ENCODE data around the gene WDR53. TPM values are rescaled to one million over a fixed set of nuclear protein-coding genes. Genes with fewer than 3 reads are reported as not detected.
"Not testable (repeated sequence)": the region's sequence is repeated elsewhere in the genome, so short reads cannot be mapped to it uniquely, and the experiment has no call there.

The WDR53 gene
- total RNA-seq, 1 donor = 7.1 TPM

DNA sequence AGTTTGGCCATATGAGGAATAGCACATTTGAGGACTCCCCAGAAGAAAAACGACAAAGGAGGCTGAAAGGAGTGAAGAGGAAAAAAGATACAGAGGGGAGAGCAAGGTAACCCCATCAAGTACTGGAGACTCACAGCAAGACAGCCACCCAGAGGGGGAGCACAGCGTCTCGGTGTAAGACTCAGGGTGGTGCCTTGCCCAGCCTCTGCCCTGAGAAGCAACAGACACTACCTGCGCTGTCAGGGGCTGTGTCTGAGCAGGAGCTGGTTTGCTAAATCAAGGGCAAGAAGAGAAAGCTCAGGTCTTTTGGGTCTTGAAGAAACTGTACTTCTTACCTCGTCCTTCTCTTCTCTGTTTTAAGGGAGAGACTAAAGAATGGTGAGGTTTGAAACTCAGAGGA is 28.0 kb upstream of the WDR53 start:
- TF ChIP-seq, protein P1, sequence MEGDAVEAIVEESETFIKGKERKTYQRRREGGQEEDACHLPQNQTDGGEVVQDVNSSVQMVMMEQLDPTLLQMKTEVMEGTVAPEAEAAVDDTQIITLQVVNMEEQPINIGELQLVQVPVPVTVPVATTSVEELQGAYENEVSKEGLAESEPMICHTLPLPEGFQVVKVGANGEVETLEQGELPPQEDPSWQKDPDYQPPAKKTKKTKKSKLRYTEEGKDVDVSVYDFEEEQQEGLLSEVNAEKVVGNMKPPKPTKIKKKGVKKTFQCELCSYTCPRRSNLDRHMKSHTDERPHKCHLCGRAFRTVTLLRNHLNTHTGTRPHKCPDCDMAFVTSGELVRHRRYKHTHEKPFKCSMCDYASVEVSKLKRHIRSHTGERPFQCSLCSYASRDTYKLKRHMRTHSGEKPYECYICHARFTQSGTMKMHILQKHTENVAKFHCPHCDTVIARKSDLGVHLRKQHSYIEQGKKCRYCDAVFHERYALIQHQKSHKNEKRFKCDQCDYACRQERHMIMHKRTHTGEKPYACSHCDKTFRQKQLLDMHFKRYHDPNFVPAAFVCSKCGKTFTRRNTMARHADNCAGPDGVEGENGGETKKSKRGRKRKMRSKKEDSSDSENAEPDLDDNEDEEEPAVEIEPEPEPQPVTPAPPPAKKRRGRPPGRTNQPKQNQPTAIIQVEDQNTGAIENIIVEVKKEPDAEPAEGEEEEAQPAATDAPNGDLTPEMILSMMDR (IDR thresholded peaks at IDR 0.05; ENCODE audit: insufficient read depth, low read length) = no peak
- no peak overlapping the region for H3K4me3 ChIP-seq (ENCODE audit: low read depth, low read length)
- no peak for DNase-seq (ENCODE audit: low read depth)

DNA sequence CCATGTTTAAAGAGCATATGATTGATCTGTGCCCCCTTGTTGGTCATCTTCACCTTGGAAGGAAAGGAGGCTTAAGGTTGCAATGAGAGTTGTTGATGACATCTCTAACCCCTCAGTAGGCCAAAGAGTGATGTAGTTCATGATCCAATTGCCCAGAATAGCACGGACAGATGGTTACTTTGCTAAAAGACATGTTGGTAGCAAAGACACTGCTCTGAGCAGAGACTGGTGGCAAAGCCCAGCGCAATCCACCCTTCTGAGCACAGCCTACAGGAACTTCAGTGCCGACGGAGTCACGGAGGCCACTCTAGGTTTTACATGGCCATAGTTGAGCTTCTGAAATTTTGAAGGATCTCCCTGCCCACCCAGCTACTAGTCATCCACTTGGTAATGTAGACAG is 21.9 kb upstream of the WDR53 start:
- TF ChIP-seq, protein P1 (IDR thresholded peaks at IDR 0.05; ENCODE audit: insufficient read depth, low read length) = no peak
- H3K4me3 ChIP-seq (ENCODE audit: low read depth, low read length) = no peak overlapping the region

DNA sequence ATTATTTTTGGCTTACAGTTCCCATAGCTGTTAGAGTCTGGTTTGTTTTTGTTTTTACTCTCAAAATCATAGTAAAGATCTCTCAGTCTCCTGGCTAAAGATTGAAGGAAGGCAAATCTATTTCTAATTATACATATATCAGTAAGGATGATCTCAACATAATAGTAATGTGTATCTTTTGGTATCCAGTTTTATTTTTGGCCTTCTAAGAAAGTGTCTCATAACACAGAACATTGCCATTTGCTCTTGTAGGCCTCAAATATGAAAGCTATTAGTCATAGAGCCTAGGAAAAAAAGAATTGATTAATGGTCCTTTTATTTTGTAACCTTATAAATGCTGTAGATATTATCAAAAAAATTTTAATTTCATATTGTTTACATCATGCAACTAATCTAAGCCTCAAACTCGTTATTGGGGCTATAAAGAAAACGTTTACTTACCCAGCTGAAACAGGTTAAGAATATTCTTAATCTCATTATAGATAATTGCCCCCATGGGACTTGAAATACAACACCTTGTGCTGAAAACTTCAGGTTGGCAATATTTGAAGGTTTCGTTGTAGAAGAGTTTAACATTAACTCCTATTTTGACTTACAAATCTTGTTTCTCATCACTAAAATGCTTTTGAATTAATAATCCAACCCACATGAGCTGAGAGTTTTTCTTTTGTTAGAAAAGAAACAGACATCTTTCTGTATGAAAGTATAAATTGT is 16.8 kb upstream of the WDR53 start:
- TF ChIP-seq, protein P1 (IDR thresholded peaks at IDR 0.05; ENCODE audit: insufficient read depth, low read length) = no peak
- H3K4me3 ChIP-seq (ENCODE audit: low read depth, low read length) = no peak overlapping the region
- peak; percentile 24 for DNase-seq (ENCODE audit: low read depth)

More for the DNA sequence above, 21.9 kb upstream of the WDR53 start:
- DNase-seq (ENCODE audit: low read depth) = no peak

DNA sequence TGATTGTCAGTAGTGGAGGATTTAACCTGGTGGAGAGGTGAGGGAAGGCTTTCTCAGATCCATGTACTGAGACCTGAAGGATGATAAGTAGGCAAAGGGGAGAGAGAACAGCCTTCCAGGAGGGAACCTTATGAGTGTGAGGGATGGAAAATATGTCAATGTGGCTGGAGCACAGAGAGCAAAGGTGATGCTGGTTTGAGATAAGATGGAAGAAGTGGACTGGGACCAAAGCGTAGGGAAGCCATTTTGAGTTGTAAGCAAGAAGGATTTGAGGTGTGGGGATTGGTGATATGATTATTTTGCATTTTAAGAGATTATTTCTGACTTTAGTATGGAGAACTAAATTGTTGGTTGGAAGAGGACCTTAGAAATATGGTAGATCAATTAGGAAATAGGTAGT is 4.0 kb upstream of the WDR53 start:
- DNase-seq (ENCODE audit: low read depth) = no peak

DNA sequence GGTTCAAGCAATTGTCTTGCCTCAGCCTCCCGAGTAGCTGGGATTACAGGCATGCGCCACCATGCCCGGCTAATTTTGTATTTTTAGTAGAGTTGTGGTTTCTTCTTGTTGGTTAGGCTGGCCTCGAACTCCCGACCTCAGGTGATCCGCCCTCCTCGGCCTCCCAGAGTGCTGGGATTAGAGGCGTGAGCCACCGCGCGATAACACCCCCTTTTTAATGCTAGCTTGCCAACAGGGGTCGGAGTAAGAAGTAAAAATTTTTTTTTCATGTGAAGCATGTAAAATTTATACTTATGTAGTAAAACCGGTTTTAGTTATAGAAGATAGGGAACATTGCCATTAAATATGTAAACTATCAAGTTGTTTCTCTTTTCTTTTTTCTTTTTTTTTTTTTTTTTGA is 2.0 kb upstream of the WDR53 start:
- not testable (repeated sequence) for H3K4me3 ChIP-seq (ENCODE audit: low read depth, low read length); DNase-seq (ENCODE audit: low read depth)

More for the DNA sequence above, 4.0 kb upstream of the WDR53 start:
- no peak overlapping the region for H3K4me3 ChIP-seq (ENCODE audit: low read depth, low read length)
- TF ChIP-seq, protein P1 (IDR thresholded peaks at IDR 0.05; ENCODE audit: insufficient read depth, low read length) = no peak

DNA sequence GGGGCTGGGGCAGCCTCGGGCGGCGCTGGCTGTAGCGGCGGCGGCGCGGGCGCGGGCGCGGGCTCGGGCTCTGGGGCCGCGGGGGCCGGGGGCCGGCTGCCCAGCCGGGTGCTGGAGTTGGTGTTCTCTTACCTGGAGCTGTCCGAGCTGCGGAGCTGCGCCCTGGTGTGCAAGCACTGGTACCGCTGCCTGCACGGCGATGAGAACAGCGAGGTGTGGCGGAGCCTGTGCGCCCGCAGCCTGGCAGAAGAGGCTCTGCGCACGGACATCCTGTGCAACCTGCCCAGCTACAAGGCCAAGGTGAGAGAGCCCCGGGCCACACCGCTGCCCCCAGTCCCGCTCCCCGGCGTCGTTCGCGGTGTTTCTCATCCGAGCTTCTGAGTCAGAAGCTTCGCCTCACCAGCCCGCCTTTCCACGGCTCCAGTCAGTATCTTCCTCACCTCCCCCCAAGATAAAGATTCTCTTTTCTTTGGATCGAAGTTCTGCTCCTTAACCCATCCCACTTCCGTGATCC is 706 bp upstream of the WDR53 start:
- peak; percentile 11 for DNase-seq (ENCODE audit: low read depth)
- peak overlapping the region; percentile 100 for H3K4me3 ChIP-seq (ENCODE audit: low read depth, low read length)
- TF ChIP-seq, protein P1 (IDR thresholded peaks at IDR 0.05; ENCODE audit: insufficient read depth, low read length) = peak; percentile 1

DNA sequence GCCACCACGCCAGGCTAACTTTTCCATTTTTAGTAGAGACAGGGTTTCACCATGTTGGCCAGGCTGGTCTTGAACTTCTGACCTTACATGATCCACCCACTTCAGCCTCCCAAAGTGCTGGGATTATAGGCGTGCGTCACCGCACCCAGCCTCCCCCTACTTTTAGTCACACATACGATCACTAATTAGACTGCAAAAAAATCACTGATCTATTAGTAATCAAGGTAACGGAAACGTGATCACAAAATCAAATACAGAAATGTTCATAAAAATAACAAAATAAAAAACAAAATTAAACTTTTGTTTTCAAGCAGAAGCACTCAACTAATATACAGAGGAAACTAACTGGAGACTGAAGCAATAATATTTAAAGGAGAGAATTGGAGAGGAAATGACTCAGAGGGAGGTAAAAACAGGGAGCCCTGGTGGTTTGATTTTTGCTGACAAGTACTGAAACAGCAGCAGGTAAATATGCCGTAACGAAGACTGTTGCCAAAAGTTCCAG is 4.6 kb downstream of the WDR53 start:
- H3K4me3 ChIP-seq (ENCODE audit: low read depth, low read length) = no peak overlapping the region
- TF ChIP-seq, protein P1 (IDR thresholded peaks at IDR 0.05; ENCODE audit: insufficient read depth, low read length) = no peak
- no peak for DNase-seq (ENCODE audit: low read depth)

Data from fibroblast of the aortic adventitia (primary cell).